Hindlimb muscle (tissue), 1 donor: ENCODE results near the gene LETMD1. TPM values are rescaled to one million over a fixed set of nuclear protein-coding genes. Genes with fewer than 3 reads are reported as not detected.
A peak's percentile ranks its signal among the peaks of the same experiment; 100 is the strongest.

Source experiments
- DNase-seq: peaks from one replicate; pipeline ENCODE4 v3.0.0-alpha.2; 2013
- polyA plus RNA-seq: library from polyadenylated mRNA; unstranded; fragments of 120-200 nt; gene quantifications from one replicate; pipeline ENCODE4 v1.2.1, GENCODE V29; 2013; ENCODE audit not compliant: insufficient read length

The LETMD1 gene
- polyA plus RNA-seq, 1 donor, result 61.3 TPM

DNA sequence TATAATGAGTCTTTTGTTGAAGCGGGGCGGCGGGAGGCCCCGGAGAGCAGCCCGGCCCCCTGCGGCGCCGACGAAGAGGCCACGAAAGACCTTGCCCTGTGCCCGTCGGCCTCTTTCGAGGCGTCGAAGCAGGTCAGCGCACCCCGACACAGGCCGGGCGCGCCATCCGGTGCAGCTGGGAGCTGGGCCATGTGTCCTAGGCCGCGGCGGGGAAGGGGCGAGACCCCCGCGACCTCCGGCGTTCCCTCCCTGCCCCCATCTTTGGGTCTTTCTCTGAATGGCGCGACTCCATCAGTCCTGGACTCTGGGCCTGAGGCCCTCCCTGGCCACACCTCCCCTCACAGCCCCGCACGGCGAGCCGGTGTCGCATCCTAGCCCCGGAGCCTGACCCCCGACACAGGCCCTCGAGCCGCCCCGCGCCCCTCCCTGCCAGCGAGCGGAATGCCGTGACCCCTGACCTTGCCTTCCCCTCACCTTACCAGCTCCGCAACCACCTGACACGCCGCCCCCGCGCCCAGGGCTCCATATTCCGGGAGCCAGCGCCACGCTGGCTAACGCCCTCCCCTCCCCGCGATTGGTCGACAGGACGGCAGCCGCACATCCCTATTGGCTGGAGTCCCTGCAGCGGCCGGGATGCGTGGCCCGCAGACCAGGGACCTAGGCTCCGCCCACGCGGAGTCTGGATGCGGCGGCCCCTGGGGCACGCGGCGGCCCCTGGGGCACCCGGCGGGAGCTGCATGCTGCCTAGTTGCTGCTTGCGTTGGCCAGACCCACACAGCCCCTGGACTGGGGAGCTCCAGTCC lies 22.1 kb upstream of the LETMD1 start, which contains the start of gene SLC11A2:
TSS of gene SLC11A2 (minus strand) at position 549 of the 803 bp plus-strand sequence. CDS start 15,656 bp downstream, outside the sequence.
- peak; percentile 94 for DNase-seq

DNA sequence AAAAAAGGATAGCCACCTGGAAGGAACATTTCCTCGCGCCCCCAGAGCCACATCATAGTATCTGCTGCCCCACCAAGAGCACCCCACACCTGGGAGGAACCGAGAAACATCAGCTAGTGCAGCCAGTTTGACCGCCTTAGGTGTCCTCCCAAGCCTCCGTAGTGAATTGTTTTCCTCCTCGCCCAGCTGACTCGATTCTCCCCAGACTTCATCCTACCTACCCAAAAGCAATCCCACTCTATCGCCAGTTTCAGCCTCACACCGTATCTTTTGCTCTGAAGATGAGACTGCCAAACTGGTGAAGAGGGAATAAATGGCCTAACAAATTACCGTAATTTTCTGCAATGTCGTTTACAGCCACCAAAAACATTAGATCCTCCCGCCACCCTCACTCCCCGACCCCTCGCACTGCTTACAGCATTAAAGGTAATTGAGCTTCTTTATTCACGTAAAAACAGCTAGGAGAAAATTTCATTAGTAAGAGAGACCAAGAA lies 20.7 kb upstream of the LETMD1 start:
- DNase-seq, result no peak

DNA sequence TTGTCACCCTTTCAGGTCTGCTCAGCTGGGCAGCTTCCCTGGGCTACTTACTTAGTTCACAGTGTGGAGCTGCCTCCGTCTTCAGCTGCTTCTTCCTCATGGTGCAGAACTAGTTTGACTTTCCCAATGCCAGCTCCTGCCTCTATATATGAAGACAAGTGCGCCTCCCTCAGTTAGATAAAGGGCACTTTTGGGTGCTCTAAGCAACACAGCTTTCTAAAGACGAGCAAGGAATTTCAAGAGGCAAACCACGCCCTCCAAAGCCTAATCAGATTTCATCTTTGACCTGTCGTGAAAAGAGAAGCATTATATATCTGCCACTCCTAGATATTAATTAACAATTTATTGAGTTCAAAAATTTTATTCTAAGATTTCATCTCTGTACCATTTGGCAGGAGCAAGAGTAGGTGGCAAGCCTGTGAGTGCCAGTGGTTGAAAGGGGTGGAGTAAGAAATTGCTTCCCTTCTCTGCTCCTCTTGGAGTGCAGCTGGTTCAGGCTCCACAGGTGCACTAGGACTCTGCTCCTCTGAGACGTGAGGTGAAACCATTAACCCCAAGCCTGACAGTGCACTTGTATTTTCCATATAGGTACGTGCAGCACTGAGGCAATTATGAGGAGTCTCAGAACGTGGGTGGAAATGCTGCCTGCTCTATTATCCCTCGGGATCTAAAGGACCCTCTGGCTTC lies 19.9 kb upstream of the LETMD1 start:
- no peak for DNase-seq

DNA sequence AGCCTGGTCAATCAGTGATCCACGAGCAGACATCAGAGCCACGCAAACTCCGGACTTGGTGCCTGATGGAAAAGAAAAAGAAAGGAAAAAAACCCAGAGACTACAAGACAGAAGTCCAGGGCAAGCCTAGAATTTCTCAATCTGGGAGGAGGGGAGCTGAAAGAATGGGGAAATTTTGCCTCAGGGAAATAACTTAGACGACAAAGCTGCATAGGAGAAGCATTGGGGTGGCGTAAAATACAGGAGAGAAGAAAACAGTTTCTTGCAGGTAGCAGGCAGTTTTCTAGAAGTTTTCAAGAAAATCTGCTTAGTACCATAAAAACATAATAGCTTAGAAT lies 19.3 kb upstream of the LETMD1 start:
- DNase-seq, result no peak

DNA sequence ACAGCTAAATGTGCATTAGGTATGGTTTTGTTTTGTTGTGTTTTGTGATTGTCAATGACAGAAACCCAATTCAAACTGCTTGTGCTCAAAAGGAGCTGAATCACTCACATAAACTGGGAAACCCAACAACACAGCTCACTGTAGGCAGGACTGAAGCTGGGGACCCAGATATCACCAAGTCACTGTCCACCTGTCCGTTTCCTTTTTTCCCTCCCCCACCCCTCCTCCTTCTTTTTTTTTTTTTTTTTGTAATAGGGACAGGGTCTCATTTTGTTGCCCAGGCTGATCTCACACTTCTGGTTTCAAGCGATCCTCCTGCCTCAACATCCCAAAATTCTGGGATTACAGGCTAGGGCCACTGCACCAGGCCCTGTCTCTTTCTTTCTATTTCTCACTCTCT lies 15.1 kb upstream of the LETMD1 start:
- DNase-seq, result no peak

DNA sequence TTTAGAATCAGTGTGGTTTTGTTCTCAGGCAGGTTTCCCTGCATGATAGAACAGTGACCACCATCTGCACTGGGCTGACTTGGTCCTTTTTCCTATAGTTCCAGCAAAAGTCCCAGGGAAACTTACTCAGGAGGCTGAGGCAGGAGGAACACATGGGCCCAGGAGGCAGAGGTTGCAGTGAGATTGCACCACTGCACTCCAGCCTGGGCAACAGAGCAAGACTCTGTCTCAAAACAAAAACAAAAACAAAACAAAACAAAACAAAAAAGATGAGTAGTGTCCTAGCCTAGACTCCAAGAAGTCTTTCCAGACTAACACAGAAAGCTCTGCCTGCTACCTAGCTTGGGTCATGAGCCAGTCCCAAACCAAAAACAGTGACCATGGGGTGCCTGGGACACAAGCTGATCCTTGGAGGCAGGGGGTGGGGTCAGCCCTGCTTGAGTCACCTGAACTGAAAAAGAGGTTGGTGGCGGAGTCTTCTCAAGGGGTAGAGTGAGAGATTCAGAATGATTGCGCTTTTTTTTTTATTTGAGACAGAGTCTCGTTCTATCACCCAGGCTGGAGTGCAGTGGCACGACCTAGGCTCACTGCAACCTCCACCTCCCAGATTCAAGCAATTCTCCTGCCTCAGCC lies 14.6 kb upstream of the LETMD1 start:
- DNase-seq, result no peak

DNA sequence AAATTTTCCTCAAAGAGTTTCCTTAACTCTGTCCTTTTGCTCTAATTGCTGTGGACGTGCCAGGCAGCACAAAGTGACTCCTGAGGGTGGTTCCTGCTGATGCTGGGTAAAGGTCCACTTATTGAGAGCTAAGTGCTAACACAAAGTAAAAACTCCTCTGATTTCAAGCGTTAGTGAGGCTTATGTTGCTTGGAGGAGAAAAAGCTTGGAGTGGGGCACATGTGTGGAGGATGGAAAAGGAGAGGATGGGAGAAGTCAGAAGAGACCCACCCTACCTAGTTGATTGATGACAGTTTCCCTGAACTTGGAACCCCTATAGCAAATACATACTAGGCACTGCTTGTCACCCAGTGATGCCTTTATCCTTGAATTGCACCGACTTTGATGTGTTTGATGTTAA lies 11.8 kb upstream of the LETMD1 start:
- no peak for DNase-seq

DNA sequence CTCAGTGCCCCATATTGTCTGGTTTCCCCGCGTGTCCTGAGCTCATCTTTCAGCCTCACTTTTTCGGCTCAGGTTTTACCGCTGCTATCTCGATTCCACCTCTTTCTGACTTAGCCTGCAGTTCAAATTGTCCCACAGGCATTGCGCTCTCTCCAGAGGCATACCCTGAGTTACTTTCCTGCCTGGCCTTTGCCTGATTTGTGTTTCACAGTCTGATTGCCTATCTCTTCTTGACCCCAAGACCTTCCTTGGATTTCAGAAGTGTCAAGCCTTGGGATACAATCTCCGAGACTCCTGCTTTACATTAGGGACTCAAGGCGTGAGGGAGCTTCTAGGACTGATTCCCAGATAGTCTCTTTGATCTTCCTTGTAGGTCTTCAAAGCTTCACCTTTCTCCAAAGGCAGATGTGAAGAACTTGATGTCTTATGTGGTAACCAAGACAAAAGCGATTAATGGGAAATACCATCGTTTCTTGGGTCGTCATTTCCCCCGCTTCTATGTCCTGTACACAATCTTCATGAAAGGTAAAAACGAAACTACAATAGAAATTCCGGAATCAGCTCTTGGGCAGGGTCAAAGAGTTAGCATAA lies 629 bp downstream of the LETMD1 start:
- DNase-seq, result no peak

DNA sequence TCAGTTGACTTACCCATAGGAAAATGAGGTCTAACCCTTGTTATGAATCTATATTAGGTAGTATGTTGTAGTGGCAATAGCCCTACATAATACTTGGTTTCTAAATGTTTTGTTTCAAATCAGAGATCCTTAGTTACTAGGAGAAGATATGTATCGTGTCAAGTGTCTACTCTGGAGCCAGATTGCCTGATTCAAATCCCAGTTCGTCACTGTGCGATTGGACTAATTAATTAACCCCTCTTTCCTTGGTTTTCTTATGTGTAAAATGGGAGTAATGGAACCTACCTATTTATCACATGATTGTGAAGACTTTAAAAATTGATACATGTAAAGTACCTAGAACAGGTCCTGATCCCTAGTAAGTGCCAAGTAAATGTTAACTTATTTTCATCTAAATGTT lies 1.4 kb downstream of the LETMD1 start:
- DNase-seq, result no peak

DNA sequence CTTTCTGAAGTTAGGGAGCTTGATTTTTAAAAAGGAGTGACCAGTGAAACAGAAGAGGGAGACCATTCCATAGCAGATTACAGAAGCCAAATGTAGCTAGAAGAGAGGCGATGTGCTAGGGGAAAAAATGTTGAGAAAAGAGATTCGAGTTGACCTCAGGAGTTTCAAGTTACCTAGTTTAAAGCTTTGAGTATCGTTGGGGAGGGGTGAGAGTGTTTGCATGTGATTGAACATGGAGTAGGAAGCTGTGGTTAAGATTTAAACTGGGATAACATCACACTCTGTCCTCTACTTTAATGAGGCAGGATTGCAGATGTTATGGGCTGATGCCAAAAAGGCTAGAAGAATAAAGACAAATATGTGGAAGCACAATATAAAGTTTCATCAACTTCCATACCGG lies 3.7 kb downstream of the LETMD1 start:
- no peak for DNase-seq

DNA sequence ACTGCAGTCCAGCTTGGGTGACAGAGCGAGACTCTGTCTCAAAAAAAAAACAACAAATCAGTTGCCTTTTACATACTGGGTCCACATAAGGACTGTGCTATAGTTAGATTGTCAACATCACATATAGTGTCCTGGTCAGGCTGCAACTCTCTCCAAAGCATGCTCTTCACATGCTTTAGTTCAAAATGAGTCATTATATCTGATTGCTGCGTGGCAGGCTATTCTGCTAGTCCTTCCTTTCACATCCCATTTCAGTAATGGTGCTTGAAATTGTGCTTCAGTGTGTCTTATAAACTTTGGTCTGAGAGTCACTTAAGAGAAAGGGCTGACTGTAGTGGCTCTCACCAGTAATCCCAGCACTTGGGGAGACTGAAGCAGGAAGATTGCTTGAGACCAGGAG lies 6.9 kb downstream of the LETMD1 start:
- DNase-seq, result no peak

DNA sequence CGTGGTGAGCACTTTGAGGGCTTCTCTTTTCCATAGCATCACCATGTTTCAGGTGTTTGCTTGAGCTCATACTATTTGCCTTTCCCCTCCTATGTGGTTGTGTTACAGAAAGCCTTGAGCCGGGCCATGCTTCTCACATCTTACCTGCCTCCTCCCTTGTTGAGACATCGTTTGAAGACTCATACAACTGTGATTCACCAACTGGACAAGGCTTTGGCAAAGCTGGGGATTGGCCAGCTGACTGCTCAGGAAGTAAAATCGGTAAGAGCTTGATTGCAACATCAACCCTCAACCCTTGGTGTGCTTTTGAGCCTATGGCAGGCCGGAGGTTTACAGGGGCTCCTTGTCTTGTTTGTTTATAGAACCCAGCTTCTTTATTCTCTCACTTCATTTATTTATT lies 8.1 kb downstream of the LETMD1 start:
- no peak for DNase-seq

DNA sequence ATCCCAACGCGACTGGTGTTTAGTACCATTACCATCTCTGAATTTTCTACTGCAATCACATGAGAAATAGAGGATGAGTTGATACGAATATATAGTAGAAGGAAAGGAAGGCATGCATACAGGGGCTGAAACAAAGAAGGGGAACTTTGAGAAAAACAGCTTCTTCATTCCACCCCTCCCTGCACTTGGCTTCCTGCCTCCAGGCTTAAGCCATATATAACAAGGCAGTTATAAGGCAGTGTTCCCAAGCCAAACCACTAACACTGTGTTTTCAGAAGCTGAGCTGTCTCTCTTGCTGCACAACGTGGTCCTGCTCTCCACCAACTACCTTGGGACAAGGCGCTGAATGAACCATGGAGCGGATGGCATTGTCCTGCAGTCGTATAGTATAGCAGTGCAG lies 11.0 kb downstream of the LETMD1 start:
- DNase-seq, result no peak

DNA sequence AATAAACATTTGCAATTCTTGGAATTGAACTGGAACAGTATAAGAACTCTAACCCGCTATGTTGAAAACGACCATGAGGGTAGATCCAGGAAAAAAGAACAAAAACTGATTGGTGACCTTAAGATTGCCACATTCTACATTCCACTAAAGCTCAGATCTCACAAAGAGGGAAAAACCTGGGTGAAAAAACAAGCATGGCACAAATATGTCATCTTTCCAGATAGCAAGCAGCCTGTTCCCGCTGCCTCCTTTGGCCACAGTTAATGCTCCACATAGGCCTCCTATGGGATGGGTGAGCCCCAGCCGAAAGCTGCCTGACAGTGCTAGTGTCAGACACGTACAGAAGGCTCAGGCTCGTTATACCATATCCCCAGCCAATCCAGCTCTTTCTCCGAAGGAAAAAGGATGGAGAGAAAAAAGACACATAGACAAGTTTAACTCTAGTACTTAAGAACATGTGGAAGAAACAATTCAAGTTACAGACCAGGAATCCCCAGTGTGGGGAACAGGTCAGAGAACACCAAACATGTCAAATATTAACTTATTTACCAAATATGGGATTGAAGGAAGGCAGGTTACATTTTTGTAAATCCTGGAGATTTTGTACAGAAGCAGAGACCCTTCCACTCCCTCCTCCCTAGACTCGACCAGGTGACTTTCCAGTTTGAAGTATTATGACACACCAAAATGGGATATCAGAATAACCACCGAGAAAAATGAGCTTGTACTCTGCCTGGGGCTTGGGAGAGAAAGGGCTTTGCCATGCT lies 14.7 kb downstream of the LETMD1 start:
- DNase-seq, result no peak

DNA sequence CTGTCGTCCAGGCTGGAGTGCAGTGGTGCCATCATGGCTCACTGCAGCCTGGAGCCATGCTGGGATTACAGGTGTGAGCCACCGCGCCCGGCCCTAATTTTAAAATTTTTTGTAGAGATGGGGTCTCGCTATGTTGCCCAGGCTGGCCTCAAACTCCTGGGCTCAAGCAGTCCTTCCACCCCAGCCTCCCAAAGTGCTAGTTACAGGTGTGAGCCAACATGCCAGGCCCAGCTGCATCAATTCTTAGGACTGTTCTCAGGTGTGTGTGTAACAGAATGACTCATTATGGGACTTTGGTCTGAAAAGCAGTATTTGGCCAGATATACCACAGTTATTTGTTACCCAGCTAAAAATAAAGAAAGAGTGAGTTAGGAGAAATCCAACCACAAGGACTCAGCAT lies 17.4 kb downstream of the LETMD1 start:
- DNase-seq, result no peak

DNA sequence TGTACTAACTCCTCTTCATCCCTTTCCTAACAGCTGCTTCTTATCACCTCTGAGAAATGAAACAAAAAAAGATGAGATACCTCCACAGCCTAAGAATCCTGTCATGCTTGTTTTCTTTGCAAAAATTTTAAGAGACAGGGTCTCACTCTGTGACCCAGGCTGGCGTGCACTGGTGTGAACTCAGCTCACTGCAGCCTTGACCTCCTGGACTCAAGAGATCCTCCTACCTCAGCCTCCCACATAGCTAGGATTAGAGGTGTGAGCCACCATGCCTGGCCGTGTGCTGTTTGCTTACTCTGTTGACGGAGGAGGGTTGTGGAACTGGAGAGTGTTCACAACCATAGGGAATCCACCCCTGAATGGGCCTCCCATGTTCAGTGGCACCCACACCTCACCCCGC lies 19.1 kb downstream of the LETMD1 start:
- no peak for DNase-seq

DNA sequence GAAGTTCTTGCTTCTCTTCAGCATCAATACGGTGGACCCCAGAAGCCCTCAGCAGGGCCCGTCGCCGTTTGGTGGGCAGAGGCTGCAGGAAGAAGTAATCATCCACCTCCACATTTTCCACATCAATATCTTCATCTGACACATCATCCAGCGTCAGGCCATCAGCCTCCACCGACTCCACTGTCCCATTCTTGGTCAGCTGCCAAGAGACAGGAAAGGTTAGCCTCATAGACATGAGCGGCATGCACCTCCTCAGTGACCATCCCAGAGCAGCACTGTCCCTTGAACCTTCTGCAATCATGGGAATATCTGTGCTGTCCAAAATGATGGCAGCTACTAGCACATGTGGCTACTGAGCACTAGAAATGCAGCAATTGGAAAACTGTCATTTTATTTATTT lies 19.6 kb downstream of the LETMD1 start:
- DNase-seq, result no peak

DNA sequence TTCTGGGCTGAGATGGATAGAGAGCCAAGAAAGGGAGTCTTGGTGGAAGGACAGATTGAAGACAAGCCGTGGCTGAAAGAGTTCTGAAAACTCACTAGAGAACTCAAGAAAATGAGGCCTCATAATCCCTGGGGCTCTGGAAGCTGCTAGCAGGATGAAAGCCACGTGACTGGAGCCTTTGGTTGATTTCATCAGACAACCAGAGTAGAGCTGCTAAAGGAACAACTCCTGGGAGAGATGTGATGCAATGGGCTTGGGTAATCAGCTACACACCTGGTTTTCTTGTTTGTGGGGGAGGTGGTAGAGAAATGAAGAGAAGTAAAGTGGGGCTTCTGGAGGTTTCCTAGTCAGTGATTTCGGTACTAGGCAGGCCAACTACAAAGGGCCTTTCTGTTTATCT lies 21.9 kb downstream of the LETMD1 start:
- no peak for DNase-seq

DNA sequence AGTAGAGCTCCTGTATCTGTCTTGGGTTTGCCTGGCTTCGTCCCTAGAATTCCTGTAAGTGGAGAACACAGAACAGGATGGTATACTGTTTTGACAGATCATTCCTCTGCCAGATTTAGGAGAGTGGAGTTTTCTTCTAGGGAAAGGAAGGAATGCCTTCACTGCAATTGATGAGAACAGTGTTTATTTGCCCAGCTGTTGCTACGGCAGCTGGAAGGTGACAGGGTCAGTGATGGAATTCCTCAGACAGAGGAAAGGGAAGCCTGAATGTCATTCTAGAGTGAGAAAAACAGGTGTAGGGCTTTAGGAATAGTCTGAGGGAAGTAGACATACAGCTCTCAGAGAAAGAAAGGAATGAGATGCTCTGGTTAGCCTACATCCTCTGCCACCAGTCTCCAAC lies 23.5 kb downstream of the LETMD1 start:
- DNase-seq, result no peak

DNA sequence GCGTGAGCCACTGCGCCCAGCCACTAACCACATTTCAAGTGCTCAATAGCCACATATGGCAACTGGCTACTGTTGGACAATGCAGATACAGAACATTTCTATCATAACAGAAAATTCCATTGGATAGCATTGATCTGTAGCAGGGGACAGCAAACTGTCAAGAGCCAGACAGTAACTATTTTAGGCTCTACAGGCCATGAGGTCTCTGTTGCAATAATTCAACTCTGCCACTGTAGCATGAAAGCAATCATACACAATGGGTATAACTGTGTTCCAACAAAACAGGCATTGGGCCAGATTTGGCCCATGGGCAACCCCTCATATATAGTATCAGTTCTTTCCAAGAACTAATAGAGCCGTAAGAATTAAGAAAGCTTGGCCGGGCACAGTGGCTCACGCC lies 27.3 kb downstream of the LETMD1 start:
- no peak for DNase-seq

DNA sequence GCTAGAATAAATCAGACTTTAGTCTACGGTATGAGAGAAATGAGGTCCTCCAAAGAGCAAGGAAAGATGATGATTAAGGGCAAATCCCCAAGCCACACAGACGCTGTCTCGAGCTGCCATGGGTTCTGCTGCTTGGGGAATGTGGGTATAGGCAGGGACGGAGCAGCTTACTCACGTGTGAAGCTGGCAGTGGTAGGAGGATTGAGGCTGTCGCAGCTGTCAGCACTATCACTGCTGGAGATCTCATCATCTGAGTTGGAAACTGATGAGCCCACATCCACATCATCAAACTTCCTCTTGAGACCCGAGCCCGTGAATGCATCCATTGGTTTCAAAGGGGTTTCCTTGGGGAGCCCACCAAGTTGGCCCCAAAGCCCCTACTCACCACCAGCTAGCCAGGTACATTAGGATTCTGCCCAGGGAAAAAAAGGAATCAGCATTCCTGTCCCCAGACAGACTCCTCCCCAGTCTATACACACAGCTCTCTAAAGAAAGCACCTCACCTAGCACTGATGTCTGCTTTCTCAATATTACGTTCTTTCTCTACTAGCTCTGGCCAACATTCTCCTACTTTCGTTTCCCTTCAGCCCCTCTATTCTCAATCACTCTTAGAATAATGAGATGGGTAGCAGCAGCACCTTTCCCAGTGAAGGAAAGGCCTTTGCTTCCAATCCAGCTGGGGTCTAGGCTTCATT lies 28.3 kb downstream of the LETMD1 start:
- DNase-seq, result no peak

DNA sequence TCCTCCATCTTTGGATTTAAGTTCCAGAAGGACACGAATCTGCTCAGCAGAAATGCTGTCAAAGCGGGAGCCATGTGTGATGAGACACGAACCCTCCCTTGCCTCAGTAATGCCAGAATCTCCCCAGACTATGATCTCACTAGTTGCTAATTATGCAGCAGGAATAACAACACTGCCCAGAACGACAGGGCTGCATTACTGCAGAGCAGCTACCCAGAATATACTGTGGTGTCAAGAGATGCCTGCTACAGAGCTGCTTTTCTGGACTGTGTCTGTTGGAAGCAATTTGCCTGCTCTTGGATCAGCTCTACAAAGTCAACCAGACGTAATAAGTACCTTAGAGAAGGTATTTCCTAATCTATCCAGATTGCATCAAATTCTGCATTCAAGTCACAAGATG lies 29.8 kb downstream of the LETMD1 start:
- DNase-seq, result no peak
